Esophagus squamous epithelium (tissue), 4 donors: ENCODE data around the gene FKBP3.

Experiments
- CTCF ChIP-seq, 6 experiments: fragments of 450-650 bp in 4 of 6; fragments of 200-600 bp in 2 of 6; sonication (generic) in 2 of 6; IDR thresholded peaks; one replicate each; pipeline ENCODE4 v1.5.1; 2016 to 2019; ENCODE audit warnings: antibody characterized with exemption in 6 of 6, mild to moderate bottlenecking in 4 of 6, moderate library complexity in 4 of 6
- POLR2A ChIP-seq, 4 donors: fragments of 450-650 bp; IDR thresholded peaks; one replicate each; pipeline ENCODE4 v1.6.1; 2017; ENCODE audit warnings: antibody characterized with exemption in 4 of 4, mild to moderate bottlenecking in 4 of 4, moderate library complexity in 3 of 4

GRCh38 chr14:45128963-45129629, 5.2 kb downstream of the FKBP3 start:
- TF ChIP-seq POLR2A (IDR thresholded peaks at IDR 0.05) (no peak), CTCF (IDR thresholded peaks at IDR 0.05) (no peak)
